8988T (cell line): ENCODE data around the gene SLC3A2.
"Not testable (repeated sequence)": the region's sequence is repeated elsewhere in the genome, so short reads cannot be mapped to it uniquely, and the experiment has no call there.

ENCODE experiments used
- DNase-seq: peaks from one replicate; pipeline ENCODE4 v3.0.0; 2011

The SLC3A2 gene

DNA sequence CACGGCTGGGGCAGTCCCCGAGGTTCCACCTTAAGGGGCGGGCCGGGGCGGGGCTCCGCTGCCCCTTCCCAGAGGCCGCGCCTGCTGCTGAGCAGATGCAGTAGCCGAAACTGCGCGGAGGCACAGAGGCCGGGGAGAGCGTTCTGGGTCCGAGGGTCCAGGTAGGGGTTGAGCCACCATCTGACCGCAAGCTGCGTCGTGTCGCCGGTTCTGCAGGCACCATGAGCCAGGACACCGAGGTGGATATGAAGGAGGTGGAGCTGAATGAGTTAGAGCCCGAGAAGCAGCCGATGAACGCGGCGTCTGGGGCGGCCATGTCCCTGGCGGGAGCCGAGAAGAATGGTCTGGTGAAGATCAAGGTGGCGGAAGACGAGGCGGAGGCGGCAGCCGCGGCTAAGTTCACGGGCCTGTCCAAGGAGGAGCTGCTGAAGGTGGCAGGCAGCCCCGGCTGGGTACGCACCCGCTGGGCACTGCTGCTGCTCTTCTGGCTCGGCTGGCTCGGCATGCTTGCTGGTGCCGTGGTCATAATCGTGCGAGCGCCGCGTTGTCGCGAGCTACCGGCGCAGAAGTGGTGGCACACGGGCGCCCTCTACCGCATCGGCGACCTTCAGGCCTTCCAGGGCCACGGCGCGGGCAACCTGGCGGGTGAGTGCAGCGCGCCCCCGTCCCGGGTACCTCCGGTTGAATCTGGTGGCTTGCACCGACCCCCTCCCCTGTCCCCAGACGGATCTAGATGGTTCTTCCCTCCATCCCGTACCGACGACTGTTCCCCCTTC lies at the start of gene SLC3A2:
SLC3A2 (plus strand) TSS at position 94 of the 776 bp plus-strand sequence; CDS start at position 222, 128 bp downstream.
- peak; percentile 79 for DNase-seq

DNA sequence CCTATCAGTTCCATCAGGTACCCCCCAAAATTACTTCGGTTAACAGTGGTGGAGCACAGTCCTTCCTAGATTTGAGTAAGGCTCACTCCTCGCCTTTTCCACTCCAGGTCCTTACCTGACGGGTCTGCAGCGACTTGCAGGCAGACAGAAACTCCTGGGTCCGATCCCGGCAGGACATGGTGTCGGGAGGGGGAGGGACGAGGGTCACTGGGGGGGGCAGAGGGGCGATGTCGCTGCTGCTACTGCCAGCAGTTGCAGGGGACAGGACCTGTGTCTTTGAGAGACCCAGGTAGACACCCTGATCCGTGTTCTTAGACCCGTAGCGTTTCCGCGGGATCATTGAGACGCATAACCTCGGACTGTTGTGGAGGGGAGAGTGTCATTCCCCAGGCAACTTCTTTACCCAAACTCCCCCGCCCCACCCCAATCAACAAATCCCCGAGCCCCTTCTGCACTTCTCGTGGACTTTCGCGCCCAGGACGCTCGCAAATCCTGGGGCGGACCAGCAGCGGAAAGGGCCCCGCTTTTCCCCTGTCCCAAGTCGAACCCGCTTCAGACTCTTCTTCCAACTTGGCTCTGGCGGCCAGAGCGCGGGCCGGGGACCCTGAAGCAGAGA lies 49.7 kb upstream of the SLC3A2 start:
- DNase-seq: no peak

DNA sequence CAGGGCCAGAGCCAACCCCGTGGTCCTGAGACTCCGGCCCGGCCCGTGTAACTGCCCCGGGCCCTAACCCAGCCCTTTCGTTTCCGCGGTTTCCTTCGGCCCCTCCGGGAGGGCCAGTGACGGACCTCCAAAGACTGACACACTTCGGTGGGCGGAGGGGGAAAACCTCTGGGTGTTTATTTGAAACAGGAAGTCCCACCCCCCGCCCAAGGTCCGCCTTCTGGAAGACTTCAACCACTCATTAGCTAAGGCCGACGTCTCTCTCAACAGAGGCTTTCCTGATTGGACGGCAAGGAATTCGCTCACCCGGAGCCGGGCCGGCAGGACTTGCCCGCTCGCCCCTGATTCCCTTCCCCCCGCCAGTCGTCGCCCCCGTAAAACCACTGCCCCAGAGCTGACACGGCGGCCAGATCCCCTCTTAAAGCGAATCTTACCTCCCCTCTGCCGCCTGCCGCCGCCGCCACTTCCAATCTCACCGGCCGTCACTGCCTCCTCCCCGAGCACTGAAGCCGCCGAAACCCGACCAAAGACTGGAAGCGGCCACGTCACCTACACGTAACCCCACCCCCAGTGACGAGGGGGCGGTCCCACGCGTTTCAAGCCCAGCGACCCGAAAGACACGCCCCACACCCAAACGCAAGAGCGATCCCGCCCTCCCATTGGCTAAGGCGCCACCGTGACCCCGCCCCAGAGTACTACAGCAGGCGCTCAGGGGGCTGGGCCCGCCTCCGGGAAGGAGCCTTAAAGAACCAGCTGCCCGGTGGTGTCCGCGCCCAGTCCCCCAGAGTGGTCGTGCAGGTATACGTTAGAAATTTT lies 49.0 kb upstream of the SLC3A2 start, which contains the start of gene STX5:
STX5 (minus strand) TSS at position 532 of the 816 bp plus-strand sequence. CDS start 808 bp downstream, outside the sequence.
- DNase-seq: peak; percentile 88

DNA sequence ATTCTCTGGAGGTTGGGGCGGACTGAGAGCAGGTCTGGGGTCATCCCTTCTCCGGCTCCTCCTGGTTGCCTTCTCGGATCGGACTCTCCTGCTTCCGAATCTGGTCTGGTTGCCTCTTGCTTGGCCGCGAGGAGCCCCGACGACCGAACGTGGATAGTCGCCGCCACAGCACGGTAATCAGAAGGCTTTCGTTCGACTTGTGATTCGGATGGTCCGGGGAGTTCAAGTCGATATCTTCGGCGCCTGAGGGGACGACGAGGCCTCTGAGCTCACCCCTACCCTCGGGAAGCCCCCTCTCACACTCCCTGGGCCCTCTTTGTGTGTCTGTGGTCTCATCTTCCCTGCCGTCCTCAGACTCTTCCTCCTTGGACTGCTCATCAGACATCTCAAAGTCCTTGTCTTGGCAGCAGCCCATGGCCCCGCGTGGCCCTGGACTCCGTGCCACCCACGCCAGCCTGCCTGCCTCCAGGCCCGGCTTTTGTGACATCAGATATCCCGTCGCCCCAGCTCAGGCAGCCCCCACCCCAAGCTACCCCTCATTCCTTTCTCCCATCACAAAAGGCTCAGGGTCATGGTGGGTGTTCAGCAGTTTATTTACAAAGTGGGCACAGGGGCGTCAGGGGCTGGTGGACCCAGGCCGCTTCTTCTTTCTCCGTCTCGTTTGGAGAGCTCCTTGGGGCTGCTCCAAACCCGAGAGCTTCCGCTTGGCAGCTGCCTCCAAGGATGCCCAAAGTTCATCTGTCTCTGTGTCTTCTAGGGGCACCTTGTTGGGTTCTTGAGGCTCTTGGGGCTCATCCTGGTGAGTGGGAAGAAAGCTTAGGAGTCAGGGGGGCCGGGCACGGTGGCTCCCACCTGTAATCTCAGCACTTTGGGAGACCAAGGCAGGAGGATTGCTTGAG lies 48.1 kb upstream of the SLC3A2 start, which contains the start of gene TEX54:
TEX54 (minus strand) TSS at position 506 of the 899 bp plus-strand sequence.
- no peak for DNase-seq

DNA sequence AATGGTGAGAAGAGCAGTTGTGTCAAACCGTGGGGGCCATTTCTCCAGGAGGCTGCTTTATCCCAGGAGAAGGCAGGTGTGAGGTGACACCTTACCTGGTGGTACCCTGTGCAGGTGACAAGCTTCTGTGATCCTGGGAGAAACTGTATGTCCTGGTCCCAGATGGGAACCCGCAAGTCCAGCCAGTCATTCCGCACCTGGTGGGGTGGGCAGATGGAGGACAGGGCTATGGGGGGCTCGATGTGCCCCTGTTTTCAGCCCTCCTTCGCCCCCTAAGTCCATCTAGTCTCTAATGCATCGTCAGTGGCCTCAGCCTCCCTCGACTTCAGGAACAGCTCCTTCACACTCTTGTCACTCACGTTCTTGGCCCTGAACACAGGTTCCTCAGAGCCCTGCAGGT lies 45.4 kb upstream of the SLC3A2 start:
- no peak for DNase-seq

DNA sequence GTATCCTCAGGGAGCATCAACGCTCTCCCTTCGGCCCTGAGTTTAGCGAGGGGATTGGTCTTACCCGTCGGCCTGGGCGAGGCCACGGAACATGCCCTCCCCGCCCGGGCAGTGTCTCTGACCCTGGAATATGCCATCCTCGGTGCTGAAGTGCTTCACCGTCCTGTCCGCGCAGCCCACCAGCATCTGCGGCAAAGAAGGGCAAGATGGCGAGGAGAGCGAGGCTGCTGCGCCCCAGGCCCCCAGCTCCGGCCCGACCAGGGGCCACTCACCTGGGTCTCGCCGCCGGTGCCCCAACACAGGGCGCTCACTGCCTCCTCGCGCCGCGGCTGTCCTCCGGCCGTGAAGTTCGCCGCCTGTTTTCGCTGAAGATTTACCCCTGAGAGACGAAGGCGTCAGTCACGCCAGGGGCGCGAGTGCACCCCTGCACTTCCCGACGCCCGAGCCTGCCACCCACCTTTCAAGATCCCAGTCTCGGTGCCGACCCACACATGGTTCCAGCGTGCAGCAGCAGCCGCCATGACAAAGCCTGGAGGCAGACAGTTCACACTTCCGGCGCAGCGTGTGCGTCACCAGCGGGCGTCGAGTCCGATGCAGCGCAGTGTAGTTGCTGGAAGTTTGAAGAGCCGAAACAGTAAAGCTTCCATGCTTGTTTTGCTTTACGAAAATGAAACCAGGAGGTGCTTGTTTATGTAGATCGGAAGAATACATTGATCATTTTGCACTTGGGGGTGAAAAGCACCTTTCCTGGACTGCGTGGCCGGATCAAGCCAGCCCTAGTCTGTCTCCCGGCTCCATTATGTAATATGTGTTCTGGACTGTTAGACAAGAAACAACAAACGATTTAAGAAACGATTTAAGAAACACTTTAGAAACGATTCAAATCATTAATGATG lies 41.4 kb upstream of the SLC3A2 start, which contains the start of gene WDR74:
WDR74 (minus strand) TSS at position 541 of the 896 bp plus-strand sequence; CDS start at position 521, 20 bp downstream.
- peak; percentile 73 for DNase-seq

DNA sequence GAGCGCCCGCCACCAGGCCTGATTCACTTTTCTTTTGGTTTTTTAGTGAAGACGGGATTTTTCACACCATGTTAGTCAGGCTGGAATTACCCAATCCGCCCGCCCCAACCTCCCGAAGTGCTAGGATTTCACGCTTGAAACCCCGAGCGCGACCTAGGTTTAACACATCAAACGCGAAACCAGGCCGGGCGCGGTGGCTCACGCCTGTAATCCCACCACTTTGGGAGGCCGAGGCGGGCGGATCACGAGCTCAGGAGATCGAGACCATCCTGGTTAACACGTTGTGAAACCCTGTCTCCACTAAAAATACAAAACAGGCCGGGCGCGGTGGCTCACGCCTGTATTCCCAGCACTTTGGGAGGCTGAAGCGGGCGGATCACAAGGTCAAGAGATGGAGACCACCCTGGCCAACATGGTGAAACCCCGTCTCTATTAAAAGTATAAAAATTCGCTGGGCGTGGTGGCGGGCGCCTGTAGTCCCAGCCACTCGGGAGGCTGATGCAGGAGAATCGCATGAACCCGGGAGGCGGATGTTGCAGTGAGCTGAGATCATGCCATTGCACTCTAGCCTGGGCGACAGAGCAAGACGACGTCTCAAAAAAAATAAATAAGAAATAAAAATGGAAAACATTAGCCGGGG lies 39.9 kb upstream of the SLC3A2 start:
- not testable (repeated sequence) for DNase-seq

DNA sequence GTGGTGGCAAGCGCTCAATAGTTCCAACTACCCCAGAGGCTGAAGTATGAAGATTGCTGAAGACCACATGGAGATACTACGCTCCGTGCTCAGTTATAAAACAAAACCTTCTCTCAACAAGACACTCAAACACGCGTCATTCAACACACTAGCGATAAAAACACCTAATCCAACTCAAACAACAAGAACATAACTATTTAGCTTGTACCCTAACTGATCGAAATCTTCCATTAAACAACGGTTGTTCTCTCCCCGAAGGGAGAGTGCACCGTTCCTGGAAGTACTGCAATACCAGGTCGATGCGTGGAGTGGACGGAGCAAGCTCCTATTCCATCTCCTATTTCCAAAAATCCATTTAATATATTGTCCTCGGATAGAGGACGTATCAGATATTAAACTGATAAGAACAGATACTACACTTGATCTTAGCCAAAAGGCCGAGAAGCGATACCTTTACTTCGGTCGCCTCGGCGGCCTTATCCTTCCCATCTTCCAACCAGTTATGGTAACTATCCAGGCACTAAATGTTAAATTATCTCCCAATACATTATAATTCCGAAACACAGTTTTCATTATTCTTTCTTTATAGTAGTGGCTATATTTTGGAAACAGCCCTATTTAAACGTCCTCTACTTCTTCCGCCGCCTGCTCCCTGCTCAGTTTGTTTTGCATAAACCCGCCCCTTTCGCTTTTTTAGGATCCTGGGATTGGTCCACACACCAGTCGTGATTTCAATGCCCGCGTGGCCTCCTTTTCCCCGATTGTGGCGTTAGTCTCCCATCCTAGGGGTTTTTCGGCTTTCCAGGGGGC lies 39.1 kb upstream of the SLC3A2 start:
- peak; percentile 75 for DNase-seq

DNA sequence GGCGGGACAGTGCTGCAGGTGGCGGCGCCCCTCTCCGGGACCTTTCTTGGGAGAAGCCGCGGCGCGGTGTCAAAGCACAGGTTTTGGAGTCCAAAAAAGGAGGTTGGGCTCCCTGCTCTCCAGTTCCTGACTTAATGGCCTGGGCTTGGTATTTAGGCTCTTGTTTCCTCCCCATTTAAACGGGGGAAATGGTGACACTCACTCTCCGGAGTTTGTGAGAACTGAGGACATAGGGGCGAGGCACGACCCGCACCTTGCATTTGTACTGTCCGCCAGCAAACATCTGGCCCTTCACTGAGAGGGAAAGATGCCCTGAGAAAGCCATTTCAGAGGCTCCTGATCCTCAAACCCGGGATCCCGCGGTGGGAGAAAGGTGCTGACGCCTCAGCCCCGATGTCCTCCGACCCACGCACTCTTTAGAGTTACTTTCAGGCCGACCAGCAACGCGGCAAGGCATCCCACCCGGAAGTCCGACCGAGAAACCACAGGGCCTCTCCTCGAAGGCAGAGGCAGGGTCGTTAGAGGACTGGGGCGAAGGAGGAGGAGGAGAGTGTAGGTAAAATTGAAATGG lies 38.4 kb upstream of the SLC3A2 start:
- DNase-seq: no peak

DNA sequence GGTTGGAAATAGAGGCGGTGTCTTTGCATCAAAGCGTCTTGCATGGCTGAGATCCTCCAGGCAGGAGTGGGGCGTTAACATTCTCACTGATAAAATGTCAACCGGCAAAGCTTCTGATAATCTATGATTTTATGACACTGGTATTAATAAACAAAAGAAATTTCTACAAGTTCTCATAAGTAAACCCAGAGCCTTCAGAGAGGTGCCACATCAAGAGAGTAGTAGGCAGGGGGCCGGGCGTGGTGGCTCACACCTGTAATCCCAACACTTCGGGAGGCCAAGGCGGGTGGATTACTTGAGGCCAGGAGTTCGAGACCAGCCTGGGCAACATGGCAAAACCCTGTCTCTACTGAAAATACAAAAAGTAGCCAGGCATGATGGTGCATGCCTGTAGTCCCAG lies 37.8 kb upstream of the SLC3A2 start:
- not testable (repeated sequence) for DNase-seq

DNA sequence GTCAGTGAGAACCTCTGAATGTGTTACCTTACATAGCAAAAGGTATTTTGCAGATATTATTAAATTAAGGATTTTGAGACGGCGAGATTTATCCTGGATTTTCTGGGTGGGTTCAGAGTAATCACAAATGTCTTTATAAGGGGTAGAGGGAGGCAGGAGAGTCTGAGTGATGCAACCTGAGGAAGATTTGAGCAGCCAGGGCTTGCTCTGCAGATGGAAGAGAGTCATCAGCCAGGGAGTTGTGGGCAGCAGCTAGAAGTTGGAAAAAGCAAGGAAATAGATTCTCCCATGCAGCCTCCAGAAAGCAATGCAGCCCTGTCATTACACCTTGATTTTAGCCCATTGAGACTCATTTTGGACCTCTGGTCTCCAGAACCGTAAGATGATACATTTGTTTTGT lies 37.2 kb upstream of the SLC3A2 start:
- no peak for DNase-seq

DNA sequence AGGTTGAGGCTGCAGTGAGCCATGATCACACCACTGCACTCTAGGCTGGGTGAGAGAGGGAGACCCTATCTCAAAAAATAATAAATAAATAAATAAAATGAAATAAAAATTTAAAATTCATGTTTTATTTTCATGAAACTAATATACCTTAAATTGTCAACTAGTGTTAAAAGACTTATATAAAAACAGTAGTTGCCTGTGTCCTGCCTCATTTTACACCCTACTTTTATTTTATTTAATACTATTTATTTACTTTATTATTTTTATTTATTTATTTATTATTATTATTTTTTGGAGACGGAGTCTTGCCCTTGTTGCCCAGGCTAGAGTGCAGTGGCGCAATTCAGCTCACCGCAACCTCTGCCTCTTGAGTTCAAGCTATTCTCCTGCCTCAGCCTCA lies 36.5 kb upstream of the SLC3A2 start:
- DNase-seq: no peak

DNA sequence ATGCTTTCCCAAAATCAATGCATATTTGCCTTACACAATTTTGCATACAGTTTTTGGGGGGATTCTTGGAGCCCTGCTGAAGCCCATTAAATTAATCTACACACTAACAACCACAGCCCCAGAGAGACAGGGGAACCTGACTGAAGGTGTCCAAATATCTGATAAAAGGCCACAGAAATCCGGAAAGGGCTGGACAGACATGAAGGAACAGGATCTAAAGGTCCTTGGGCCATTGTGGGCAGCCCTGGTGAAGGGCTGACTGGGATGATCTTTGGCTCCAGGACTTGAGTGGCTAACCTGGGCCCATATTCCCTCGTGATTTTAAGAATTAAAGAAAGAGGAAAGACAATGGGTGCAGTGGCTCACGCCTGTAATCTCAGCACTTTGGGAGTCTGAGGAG lies 34.5 kb upstream of the SLC3A2 start:
- no peak for DNase-seq

DNA sequence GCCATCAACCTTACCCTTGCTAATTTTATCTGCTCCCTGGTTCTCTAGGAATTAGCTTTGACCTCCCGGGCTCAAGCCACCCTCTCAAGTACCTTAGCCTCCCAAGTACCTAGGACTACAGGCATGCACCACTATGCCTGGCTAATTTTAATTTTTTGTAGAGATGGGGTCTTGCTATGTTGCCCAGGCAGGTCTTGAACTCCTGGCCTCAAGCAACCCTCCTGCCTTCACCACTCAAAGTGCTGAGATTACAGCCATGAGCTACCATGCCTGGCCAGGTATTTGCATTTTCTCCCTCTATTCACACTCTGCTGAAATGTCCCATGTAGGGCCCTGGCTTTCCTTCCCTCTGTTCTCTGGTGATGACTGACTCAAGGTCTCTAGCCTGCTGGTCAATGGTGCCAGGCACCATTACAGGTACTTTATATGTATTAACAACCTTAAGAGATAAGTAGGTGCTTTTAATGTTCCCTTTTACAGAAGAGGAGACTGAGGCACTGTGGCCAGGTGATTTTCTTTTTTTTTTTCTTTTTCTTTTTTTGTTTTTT lies 32.9 kb upstream of the SLC3A2 start:
- DNase-seq: no peak

DNA sequence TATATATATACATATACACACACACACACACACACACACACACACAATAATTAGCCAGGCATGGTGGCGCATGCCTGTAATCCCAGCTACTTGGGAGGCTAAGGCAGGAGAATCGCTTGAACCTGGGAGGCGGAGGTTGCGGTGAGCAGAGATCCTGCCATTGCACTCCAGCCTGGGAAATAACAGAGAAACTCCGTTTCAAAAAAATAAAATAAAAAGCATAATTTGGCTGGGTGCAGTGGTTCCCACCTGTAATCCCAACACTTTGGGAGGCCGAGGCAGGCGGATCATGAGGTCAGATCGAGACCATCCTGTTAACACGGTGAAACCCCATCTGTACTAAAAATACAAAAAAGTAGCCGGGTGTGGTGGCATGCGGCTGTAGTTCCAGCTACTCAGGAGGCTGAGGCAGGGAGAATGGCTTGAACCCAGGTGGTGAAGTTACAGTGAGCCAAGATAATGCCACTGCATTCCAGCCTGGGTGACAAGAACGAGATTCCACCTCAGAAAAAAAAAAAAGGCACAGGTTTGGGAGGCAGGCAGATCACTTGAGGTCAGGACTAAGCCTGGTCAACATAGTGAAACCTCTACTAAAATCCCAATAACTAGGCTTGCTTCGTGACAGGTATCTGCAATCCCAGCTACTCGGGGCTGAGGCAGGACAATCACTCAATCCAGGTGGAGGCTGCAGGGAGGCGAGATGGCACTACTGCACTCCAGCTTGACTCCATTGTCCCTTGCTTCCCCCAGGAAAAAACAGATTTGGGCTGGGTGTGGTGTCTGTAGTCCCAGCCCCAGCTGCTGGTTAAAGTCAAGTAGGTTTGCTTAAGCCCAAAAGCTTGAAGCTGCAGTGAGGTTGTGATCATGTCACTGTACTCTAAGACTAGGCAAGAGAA lies 29.5 kb upstream of the SLC3A2 start:
- no peak for DNase-seq

DNA sequence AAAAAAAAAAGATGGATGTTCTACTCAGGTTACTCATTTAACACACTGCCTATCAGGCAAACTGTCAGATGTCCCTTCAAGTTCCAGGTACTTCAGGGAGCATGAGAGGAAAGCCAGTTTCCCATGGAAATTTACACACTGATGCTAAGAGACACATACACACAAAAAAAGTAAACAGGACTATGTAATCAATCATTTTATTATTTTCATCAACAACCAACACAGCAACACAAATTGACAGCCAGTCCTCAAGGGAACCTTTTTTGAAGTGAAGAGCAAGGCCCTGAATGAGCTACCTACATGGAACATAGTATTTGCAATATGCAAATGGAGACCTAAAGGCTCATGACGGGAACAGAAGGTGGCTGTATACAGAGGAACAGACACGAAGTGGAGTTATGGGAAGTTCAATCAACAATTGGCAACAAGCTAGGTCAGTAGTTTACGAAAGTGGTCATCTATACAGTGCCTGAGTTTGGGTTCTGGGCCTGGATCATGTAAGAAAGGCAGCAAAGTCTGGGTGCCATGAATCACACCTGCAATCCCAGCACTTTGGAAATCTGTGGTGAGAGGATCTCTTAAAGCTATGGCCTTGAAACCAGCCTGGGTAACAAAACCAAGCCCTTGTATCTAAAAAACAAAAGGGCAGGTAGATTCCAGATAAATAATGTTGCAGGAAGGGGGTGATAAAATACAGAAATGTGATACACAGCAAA lies 28.7 kb upstream of the SLC3A2 start:
- DNase-seq: no peak

DNA sequence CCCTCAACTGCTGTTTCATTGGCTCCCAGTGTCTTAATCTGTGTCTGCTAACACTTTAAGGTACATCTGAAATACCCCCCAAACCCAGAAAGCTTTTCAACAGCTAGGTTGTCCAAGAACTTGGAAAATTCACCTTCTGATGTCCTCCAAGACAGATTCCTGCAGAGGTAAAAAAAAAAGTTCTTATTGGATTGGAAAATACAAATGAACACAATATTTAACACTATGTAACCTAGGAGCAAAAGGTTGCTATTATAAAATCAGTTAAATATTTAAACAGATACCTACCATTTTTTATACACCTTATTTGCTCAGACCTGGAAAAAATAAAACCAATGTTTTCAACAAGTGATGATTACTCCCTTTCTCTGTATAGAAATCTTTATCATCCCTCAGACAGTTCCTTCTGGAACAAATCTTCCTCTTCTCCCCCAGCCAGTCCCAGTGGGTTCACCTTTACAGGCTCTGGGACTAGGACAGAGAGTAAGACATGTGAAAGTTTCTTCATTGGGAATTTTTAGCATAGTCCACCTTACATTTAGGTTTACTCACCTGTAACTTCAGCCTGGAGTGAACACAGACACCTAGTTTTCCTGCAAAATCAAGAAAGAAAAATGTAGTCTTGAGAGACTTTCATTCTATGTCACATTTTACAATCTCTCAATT lies 28.0 kb upstream of the SLC3A2 start:
- DNase-seq: no peak
